HCT116 (cell line): ENCODE results near the gene CORO7. TPM values are rescaled to one million over a fixed set of nuclear protein-coding genes. Genes with fewer than 3 reads are reported as not detected.

Source experiments
- ATAC-seq: fragments of 200-7000 bp; cut with Tn5 transposase; 2 replicates; pipeline ENCODE4 v1.9.1; 2020; ENCODE audit warnings: mild to moderate bottlenecking, moderate library complexity
- BruUV-seq: library from RNA; stranded (reverse); fragments of 400-500 nt; replicated peaks from 2 replicates; lab custom pipeline; 2021; lab: Mats Ljungman, UMichigan
- CTCF ChIA-PET: fragments of 300-600 bp; sonication (Branson Sonifier 250); formaldehyde crosslinking; loops from one replicate; lab custom pipeline; 2021; ENCODE audit warnings: antibody characterized with exemption; lab: Charles Lee
- POLR2A ChIA-PET: fragments of 300-600, 350-600 bp; sonication (Branson Sonifier 250); formaldehyde crosslinking; loops from one replicate; lab custom pipeline; 2021; ENCODE audit warnings: antibody characterized with exemption; lab: Charles Lee
- RAD21 ChIA-PET, 2 experiments: fragments of 300-600 bp; sonication (Branson Sonifier 250); formaldehyde crosslinking; loops; one replicate each; lab custom pipeline; 2023; ENCODE audit warnings: low total read pairs in 2 of 2; ENCODE audit not compliant: uncharacterized antibody in 2 of 2, unreplicated experiment in 2 of 2, low non-redundant PET in 1 of 2; lab: Charles Lee
- DNase-seq: peaks from one replicate; pipeline ENCODE4 v3.0.0-alpha.2; 2010; ENCODE audit warnings: low read depth, low spot score
- H2AFZ ChIP-seq: fragments of 200-600 bp; shearing (Covaris generic), sonication (generic); 2 replicates; pipeline ENCODE4 v1.6.1; 2017; ENCODE audit warnings: low read depth, mixed run types, mixed read lengths, antibody characterized with exemption, low read length; ENCODE audit not compliant: poor library complexity, severe bottlenecking
- H3K27ac ChIP-seq: 2 replicates; pipeline ENCODE4 v1.5.1; 2012; ENCODE audit warnings: low read depth, low read length
- H3K27me3 ChIP-seq: fragments of 200-600 bp; sonication (generic); 2 replicates; pipeline ENCODE4 v1.6.1; 2016; ENCODE audit warnings: mixed run types, low read length, mixed read lengths; ENCODE audit not compliant: insufficient read depth
- H3K36me3 ChIP-seq, 2 experiments: fragments of 200-500 bp in 1 of 2; fragments of 200-600 bp in 1 of 2; sonication (Bioruptor generic) in 1 of 2; sonication (generic) in 1 of 2; 2 replicates each; pipeline versions ENCODE4 v1.5.1 to v1.6.1; 2014 to 2016; ENCODE audit warnings: low read length in 2 of 2, inconsistent platforms in 1 of 2, mixed read lengths in 1 of 2, mixed run types in 1 of 2; ENCODE audit not compliant: insufficient read depth in 2 of 2, control insufficient read depth in 1 of 2
- H3K4me1 ChIP-seq, 2 experiments: fragments of 200-600 bp in 1 of 2; sonication (generic) in 1 of 2; 2 replicates each; pipeline versions ENCODE4 v1.5.1 to v1.6.1; 2012 to 2017; ENCODE audit warnings: low read length in 2 of 2, inconsistent platforms in 1 of 2, mild to moderate bottlenecking in 1 of 2, mixed read lengths in 1 of 2, mixed run types in 1 of 2, moderate library complexity in 1 of 2; ENCODE audit not compliant: insufficient read depth in 2 of 2, control insufficient read depth in 1 of 2
- H3K4me2 ChIP-seq: fragments of 200-600 bp; sonication (generic); 2 replicates; pipeline ENCODE4 v1.6.1; 2017; ENCODE audit warnings: mixed run types, low read length, mixed read lengths
- H3K4me3 ChIP-seq, 2 experiments: fragments of 200-600 bp in 1 of 2; sonication (generic) in 1 of 2; replicated peaks in 1 of 2; 2 replicates each; pipeline ENCODE4 v1.5.1; 2011 to 2016; ENCODE audit warnings: low read length in 2 of 2, control low read depth in 1 of 2, low read depth in 1 of 2, mild to moderate bottlenecking in 1 of 2, mixed read lengths in 1 of 2, mixed run types in 1 of 2
- H3K79me2 ChIP-seq: fragments of 200-600 bp; sonication (generic); 2 replicates; pipeline ENCODE4 v1.6.1; 2017; ENCODE audit warnings: mild to moderate bottlenecking, mixed run types, low read length, moderate library complexity, mixed read lengths; ENCODE audit not compliant: insufficient read depth
- H3K9ac ChIP-seq: fragments of 200-600 bp; sonication (generic); 2 replicates; pipeline ENCODE4 v1.6.1; 2016; ENCODE audit warnings: low read length, mixed read lengths
- H3K9me2 ChIP-seq: fragments of 200-600 bp; sonication (generic), shearing (Covaris generic); 2 replicates; pipeline ENCODE4 v1.6.1; 2017; ENCODE audit warnings: mixed run types, mild to moderate bottlenecking, moderate library complexity; ENCODE audit not compliant: insufficient read depth
- H3K9me3 ChIP-seq, 2 experiments: fragments of 200-500 bp in 1 of 2; fragments of 200-600 bp in 1 of 2; sonication (Bioruptor generic) in 1 of 2; sonication (generic) in 1 of 2; 2 replicates each; pipeline ENCODE4 v1.6.1; 2014 to 2017; ENCODE audit warnings: low read length in 2 of 2, mixed read lengths in 2 of 2, inconsistent platforms in 1 of 2, low read depth in 1 of 2, mild to moderate bottlenecking in 1 of 2, mixed run types in 1 of 2, moderate library complexity in 1 of 2; ENCODE audit not compliant: control insufficient read depth in 1 of 2, insufficient read depth in 1 of 2
- H4K20me1 ChIP-seq: fragments of 200-600 bp; sonication (generic), shearing (Covaris generic); 2 replicates; pipeline ENCODE4 v1.6.1; 2017; ENCODE audit warnings: mixed run types, mild to moderate bottlenecking, moderate library complexity; ENCODE audit not compliant: insufficient read depth
- ATF3 ChIP-seq: IDR thresholded peaks from 2 replicates; pipeline ENCODE4 v1.6.1; 2012
- CBX3 ChIP-seq: IDR thresholded peaks from 2 replicates; pipeline ENCODE4 v1.6.1; 2012; ENCODE audit warnings: low read depth
- EZH2phosphoT487 ChIP-seq: fragments of 200-600 bp; IDR thresholded peaks from 2 replicates; pipeline ENCODE4 v1.6.1; 2018; ENCODE audit warnings: antibody characterized with exemption, borderline replicate concordance
- POLR2AphosphoS5 ChIP-seq: IDR thresholded peaks from 2 replicates; pipeline ENCODE4 v1.6.1; 2011; ENCODE audit warnings: mild to moderate bottlenecking, low read depth, low read length, moderate library complexity
- SRF ChIP-seq: IDR thresholded peaks from 2 replicates; pipeline ENCODE4 v1.6.1; 2012; ENCODE audit warnings: low read depth
- ZFX ChIP-seq: fragments of 450-650 bp; IDR thresholded peaks from 2 replicates; pipeline ENCODE4 v1.6.1; 2017
- intact Hi-C: fragments of 100-400 bp; cut with micrococcal nuclease; formaldehyde crosslinking; loops from 2 replicates; pipeline ENCODE4 v1.10.0; 2022
- total RNA-seq: library from RNA; stranded (reverse); gene quantifications from one replicate; pipeline ENCODE4 v1.2.1, GENCODE V29; 2021; ENCODE audit not compliant: unreplicated experiment
- TF ChIP-seq, protein P1 (sequence below): IDR thresholded peaks from 2 replicates; pipeline ENCODE4 v1.6.1; 2012
- TF ChIP-seq, protein P2 (sequence below): IDR thresholded peaks from 2 replicates; pipeline ENCODE4 v1.6.1; 2011; ENCODE audit warnings: mild to moderate bottlenecking, low read length, moderate library complexity; ENCODE audit not compliant: insufficient replicate concordance; ENCODE audit errors: extremely low read depth

Gene CORO7
- total RNA-seq, 1 experiment from 2014 or later, result 21.3 TPM

DNA sequence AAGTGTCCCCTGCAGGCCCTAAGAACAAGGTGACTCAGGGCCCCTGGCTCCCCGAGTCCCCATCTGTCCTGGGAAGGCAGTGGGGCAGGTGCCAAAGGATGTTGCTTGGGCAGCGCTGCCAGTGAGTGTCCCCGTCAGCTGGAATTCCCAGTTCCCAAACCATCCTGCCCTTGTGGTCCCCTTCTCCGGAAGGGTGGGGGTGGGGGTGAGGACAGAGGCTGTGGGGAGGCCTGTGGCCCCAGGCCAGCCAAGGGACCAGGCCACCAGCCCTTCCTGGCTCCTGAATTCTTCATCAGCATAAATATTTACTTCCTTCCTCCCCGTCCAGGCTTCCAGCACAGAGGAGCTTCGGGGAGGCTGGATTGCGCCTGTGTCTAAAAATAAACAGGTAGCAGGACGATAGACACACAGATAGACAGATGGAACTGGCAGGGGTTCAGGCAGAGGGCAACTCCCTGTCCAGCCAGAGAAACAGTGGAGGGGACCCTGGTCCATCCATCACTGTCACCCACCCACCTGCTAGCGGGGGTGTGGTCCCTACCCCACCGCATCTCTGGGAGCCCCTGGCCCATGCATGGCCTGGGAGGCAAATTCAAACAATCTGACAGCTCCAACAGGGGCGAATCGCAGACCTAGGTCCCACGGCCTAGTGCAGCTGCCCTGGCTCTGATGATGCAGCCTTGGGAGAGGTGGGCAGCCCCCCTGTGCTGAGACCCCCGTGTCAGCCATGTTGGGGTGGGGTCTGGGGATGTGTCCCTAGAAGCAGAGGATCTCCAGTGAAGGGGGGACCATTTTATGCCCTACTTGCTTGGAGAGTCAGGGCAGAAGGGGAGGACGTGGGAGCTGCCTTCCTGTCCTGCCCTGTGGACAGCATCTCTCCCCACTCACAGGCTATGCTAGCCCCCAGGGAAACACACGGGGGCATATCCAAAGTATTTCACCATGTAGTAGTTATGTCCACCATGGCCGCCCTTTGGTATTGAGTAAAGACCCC, 87.3 kb downstream of the CORO7 start:
- intact Hi-C loops, result no loop called here
- ChIA-PET CTCF (interaction anchor here (0.9 to 2.2 kb wide), 6 partner anchors 19 to 75 kb away, joined by 3 to 12 read pairs (median 3); no protein-coding TSS in a partner anchor), RAD21 (no interaction called here), POLR2A (no interaction called here)
- Histone ChIP-seq H3K9me3 (no peaks in the 10 kb centered on the region), H4K20me1 (0 out of 2 replicates have a peak, but pooled peaks cover 3% of the 10 kb centered on the region), H3K4me1 (peaks cover 4 to 29% of the 10 kb centered on the region in 2 experiments; a peak in 2 of 4 replicates), H3K36me3 (peaks cover 0 to 6% of the 10 kb centered on the region in 2 experiments; a peak in 1 of 4 replicates), H3K27me3 (no peaks in the 10 kb centered on the region), H3K9me2 (no peaks in the 10 kb centered on the region), H2AFZ (no peak overlapping the region), H3K4me2 (peak overlapping the region; percentile 12; the same call in 1 of the 2 replicates), H3K9ac (no peak overlapping the region), H3K79me2 (peaks cover 87% of the 10 kb centered on the region), H3K4me3 (no peak overlapping the region), H3K27ac (peak overlapping the region; percentile 22; the same call in 1 of the 2 replicates)
- no TSS peak for BruUV-seq
- TF ChIP-seq, protein P1, sequence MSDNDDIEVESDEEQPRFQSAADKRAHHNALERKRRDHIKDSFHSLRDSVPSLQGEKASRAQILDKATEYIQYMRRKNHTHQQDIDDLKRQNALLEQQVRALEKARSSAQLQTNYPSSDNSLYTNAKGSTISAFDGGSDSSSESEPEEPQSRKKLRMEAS, result no peak
- no peak for DNase-seq
- ATAC-seq, result no peak

- POLR2A ChIA-PET, result no interaction called here
- Histone ChIP-seq H2AFZ (no peak overlapping the region), H3K4me1 (peaks cover 8 to 37% of the 10 kb centered on the region in 2 experiments; a peak in 2 of 4 replicates), H3K9me2 (no peaks in the 10 kb centered on the region), H3K27me3 (no peaks in the 10 kb centered on the region), H3K36me3 (peaks cover 0 to 1% of the 10 kb centered on the region in 2 experiments; a peak in 1 of 4 replicates), H3K27ac (peak overlapping the region; percentile 22; the same call in 1 of the 2 replicates), H3K79me2 (peaks cover 90% of the 10 kb centered on the region), H3K4me3 (no peak overlapping the region), H3K4me2 (0 out of 2 replicates have a peak overlapping the region, but pooled peaks have one; percentile 12), H3K9me3 (no peaks in the 10 kb centered on the region), H4K20me1 (0 out of 2 replicates have a peak, but pooled peaks cover 3% of the 10 kb centered on the region), H3K9ac (no peak overlapping the region)
- CTCF ChIA-PET, result interaction anchor here (0.5 to 2.2 kb wide), 4 partner anchors 18 to 74 kb away, joined by 3 to 12 read pairs (median 3); no protein-coding TSS in a partner anchor
- intact Hi-C loops, result no loop called here
- TF ChIP-seq SRF (no peak), EZH2phosphoT487 (no peak), CBX3 (no peak), ZFX (no peak), POLR2AphosphoS5 (no peak), ATF3 (no peak)
- TF ChIP-seq, protein P2, sequence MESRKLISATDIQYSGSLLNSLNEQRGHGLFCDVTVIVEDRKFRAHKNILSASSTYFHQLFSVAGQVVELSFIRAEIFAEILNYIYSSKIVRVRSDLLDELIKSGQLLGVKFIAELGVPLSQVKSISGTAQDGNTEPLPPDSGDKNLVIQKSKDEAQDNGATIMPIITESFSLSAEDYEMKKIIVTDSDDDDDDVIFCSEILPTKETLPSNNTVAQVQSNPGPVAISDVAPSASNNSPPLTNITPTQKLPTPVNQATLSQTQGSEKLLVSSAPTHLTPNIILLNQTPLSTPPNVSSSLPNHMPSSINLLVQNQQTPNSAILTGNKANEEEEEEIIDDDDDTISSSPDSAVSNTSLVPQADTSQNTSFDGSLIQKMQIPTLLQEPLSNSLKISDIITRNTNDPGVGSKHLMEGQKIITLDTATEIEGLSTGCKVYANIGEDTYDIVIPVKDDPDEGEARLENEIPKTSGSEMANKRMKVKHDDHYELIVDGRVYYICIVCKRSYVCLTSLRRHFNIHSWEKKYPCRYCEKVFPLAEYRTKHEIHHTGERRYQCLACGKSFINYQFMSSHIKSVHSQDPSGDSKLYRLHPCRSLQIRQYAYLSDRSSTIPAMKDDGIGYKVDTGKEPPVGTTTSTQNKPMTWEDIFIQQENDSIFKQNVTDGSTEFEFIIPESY, result no peak
- ATAC-seq (no peak), DNase-seq (no peak)
- RAD21 ChIA-PET, result interaction anchor here in 1 of 2 experiments (0.8 kb wide), 1 partner anchor 38 kb away, joined by 4 read pairs; no protein-coding TSS in a partner anchor
- no TSS peak for BruUV-seq
Measured at GRCh38 chr16:4328046-4328781, 88.2 kb downstream of the CORO7 start.
